IMR-90 (cell line): ENCODE measurements around the gene ANKRD52. TPM values are rescaled to one million over a fixed set of nuclear protein-coding genes. Genes with fewer than 3 reads are reported as not detected.

Experiments used
- ATAC-seq: fragments of 200-7000 bp; cut with Tn5 transposase; 2 replicates; pipeline ENCODE4 v1.9.1; 2020; ENCODE audit warnings: low read depth, mild to moderate bottlenecking, moderate library complexity
- BruUV-seq: library from RNA; stranded (reverse); fragments of 400-500 nt; replicated peaks from 2 replicates; lab custom pipeline; 2021; lab: Mats Ljungman, UMichigan
- CTCF ChIA-PET: fragments of 300-600 bp; formaldehyde crosslinking; extraction: SDS; loops from one replicate; lab custom pipeline; 2021; ENCODE audit warnings: antibody characterized with exemption; lab: Yijun Ruan, JAX
- POLR2A ChIA-PET: fragments of 300-600 bp; sonication (Branson Sonifier 250); formaldehyde crosslinking; loops from one replicate; lab custom pipeline; 2022; ENCODE audit warnings: antibody characterized with exemption; ENCODE audit not compliant: unreplicated experiment; lab: Charles Lee
- DNase-seq: peaks from one replicate; pipeline ENCODE4 v3.0.0; 2013
- H2AFZ ChIP-seq: replicated peaks from 2 replicates; pipeline ENCODE3; 2013; ENCODE audit warnings: low read length, mild to moderate bottlenecking; ENCODE audit not compliant: poor library complexity
- H2AK5ac ChIP-seq: 2 replicates; pipeline ENCODE4 v1.6.1; 2013; ENCODE audit warnings: low read depth, low read length, inconsistent platforms
- H2AK9ac ChIP-seq: replicated peaks from 2 replicates; pipeline ENCODE3; 2013; ENCODE audit warnings: mild to moderate bottlenecking, low read depth, low read length, moderate library complexity; ENCODE audit not compliant: poor library complexity
- H2BK120ac ChIP-seq: 2 replicates; pipeline ENCODE4 v1.6.1; 2013; ENCODE audit warnings: low read depth, low read length, inconsistent platforms
- H2BK15ac ChIP-seq: 3 replicates; pipeline ENCODE4 v1.6.1; 2013; ENCODE audit warnings: low read depth, low read length, inconsistent platforms
- H2BK20ac ChIP-seq: 2 replicates; pipeline ENCODE4 v1.6.1; 2013; ENCODE audit warnings: low read depth, mild to moderate bottlenecking, inconsistent platforms, low read length, moderate library complexity
- H2BK5ac ChIP-seq: 2 replicates; pipeline ENCODE4 v1.6.1; 2013; ENCODE audit warnings: mild to moderate bottlenecking, low read depth, low read length, inconsistent platforms; ENCODE audit not compliant: poor library complexity, severe bottlenecking
- H3K14ac ChIP-seq: replicated peaks from 2 replicates; pipeline ENCODE4 v1.6.1; 2013; ENCODE audit warnings: low read depth, low read length, inconsistent platforms
- H3K18ac ChIP-seq: 2 replicates; pipeline ENCODE4 v1.6.1; 2013; ENCODE audit warnings: low read depth, low read length, control low read depth
- H3K23ac ChIP-seq: 2 replicates; pipeline ENCODE4 v1.6.1; 2013; ENCODE audit warnings: low read depth, low read length, inconsistent platforms
- H3K27ac ChIP-seq: 2 replicates; pipeline ENCODE4 v1.5.1; 2013; ENCODE audit warnings: mild to moderate bottlenecking, control low read depth, low read length; ENCODE audit not compliant: insufficient read depth
- H3K27me3 ChIP-seq: 2 replicates; pipeline ENCODE4 v1.6.1; 2013; ENCODE audit warnings: low read length; ENCODE audit not compliant: control insufficient read depth, insufficient read depth
- H3K36me3 ChIP-seq: 2 replicates; pipeline ENCODE4 v1.6.1; 2013; ENCODE audit warnings: low read length, mixed read lengths; ENCODE audit not compliant: control insufficient read depth, insufficient read depth
- H3K4ac ChIP-seq: 2 replicates; pipeline ENCODE4 v1.6.1; 2013; ENCODE audit warnings: low read depth, low read length, inconsistent platforms
- H3K4me1 ChIP-seq: 2 replicates; pipeline ENCODE4 v1.6.1; 2013; ENCODE audit warnings: low read length, mixed read lengths; ENCODE audit not compliant: control insufficient read depth, insufficient read depth
- H3K4me2 ChIP-seq: 2 replicates; pipeline ENCODE4 v1.6.1; 2013; ENCODE audit warnings: low read depth, mild to moderate bottlenecking, control low read depth, low read length, moderate library complexity
- H3K4me3 ChIP-seq: 2 replicates; pipeline ENCODE4 v1.5.1; 2013; ENCODE audit warnings: low read depth, mild to moderate bottlenecking, control low read depth, low read length, moderate library complexity; ENCODE audit not compliant: insufficient read depth
- H3K56ac ChIP-seq: 2 replicates; pipeline ENCODE4 v1.6.1; 2013; ENCODE audit warnings: low read length, inconsistent platforms; ENCODE audit not compliant: insufficient read depth; ENCODE audit errors: extremely low read depth
- H3K79me1 ChIP-seq, 2 experiments: 2 replicates each; pipeline ENCODE4 v1.6.1; 2013; ENCODE audit warnings: low read length in 2 of 2, inconsistent platforms in 1 of 2, low read depth in 1 of 2
- H3K9ac ChIP-seq: 2 replicates; pipeline ENCODE4 v1.6.1; 2013; ENCODE audit warnings: low read depth, low read length, control low read depth
- H3K9me1 ChIP-seq: 2 replicates; pipeline ENCODE4 v1.6.1; 2013; ENCODE audit warnings: low read length, inconsistent platforms; ENCODE audit not compliant: insufficient read depth
- H3K9me3 ChIP-seq: 2 replicates; pipeline ENCODE4 v1.6.1; 2013; ENCODE audit warnings: low read length; ENCODE audit not compliant: control insufficient read depth, insufficient read depth
- H4K20me1 ChIP-seq: 2 replicates; pipeline ENCODE4 v1.6.1; 2013; ENCODE audit warnings: low read length, inconsistent platforms; ENCODE audit not compliant: insufficient read depth
- H4K5ac ChIP-seq: 2 replicates; pipeline ENCODE4 v1.6.1; 2013; ENCODE audit warnings: mild to moderate bottlenecking, low read depth, low read length, control low read depth
- H4K8ac ChIP-seq, 2 experiments: 2 replicates each; pipeline ENCODE4 v1.6.1; 2013; ENCODE audit warnings: low read depth in 2 of 2, low read length in 2 of 2, control low read depth in 1 of 2, inconsistent platforms in 1 of 2
- H4K91ac ChIP-seq: 2 replicates; pipeline ENCODE4 v1.6.1; 2013; ENCODE audit warnings: low read depth, low read length, inconsistent platforms; ENCODE audit not compliant: insufficient read depth
- MAFK ChIP-seq: IDR thresholded peaks from 2 replicates; pipeline ENCODE4 v1.6.1; 2012; ENCODE audit warnings: low read depth, low read length, improper control_type of control experiment
- POLR2A ChIP-seq: IDR thresholded peaks from 2 replicates; pipeline ENCODE4 v1.6.1; 2012; ENCODE audit warnings: mild to moderate bottlenecking, low read depth, low read length
- RFX5 ChIP-seq: IDR thresholded peaks from 2 replicates; pipeline ENCODE4 v1.8.0; 2012; ENCODE audit warnings: low read depth, mild to moderate bottlenecking, low read length, moderate library complexity
- WGBS, 2 experiments: methylation state at CpG; one replicate each; pipeline versions ENCODE4 v1.1.5 to v1.1.7; 2013; ENCODE audit warnings: missing lambda C conversion rate in 2 of 2; ENCODE audit not compliant: insufficient read length in 1 of 2; ENCODE audit errors: extremely low coverage in 2 of 2; 5-methylcytosine and 5-hydroxymethylcytosine counted together
- dilution Hi-C: fragments of 300-500 bp; cut with HindIII; formaldehyde crosslinking; loops from one replicate; pipeline ENCODE4 v1.14.3; 2018; ENCODE audit warnings: low sequenced_read_pairs; ENCODE audit not compliant: unreplicated experiment
- in situ Hi-C: fragments of 300-500 bp; cut with MboI; formaldehyde crosslinking; loops from 3 replicates; pipeline ENCODE4 v1.14.3; 2019; ENCODE audit warnings: low sequenced_read_pairs, inconsistent platforms, mixed read lengths
- intact Hi-C: fragments of 100-400 bp; cut with micrococcal nuclease; formaldehyde crosslinking; loops from 2 replicates; pipeline ENCODE4 v1.10.0; 2022
- polyA plus RNA-seq, 3 experiments: library from polyadenylated mRNA; depleted of rRNA; stranded (reverse); fragments of >200 nt; gene quantifications; 2 replicates each; pipeline ENCODE4 v1.2.3, GENCODE V29; 2012; ENCODE audit warnings: low replicate concordance in 1 of 3
- total RNA-seq: library from RNA; depleted of rRNA; stranded (reverse); fragments of >200 nt; gene quantifications from 2 replicates; pipeline ENCODE4 v1.2.3, GENCODE V29; 2012

The ANKRD52 gene
- total and polyA plus RNA-seq, 2 of the 4 experiments (the other 2 are of a cell fraction) = 15.4 to 35.9 TPM

GRCh38 chr12:56282030-56282429, 23.8 kb upstream of the ANKRD52 start:
- Histone ChIP-seq H3K56ac (no peak overlapping the region), H3K4ac (no peak overlapping the region), H4K20me1 (peaks cover 8% of the 10 kb centered on the region; the same call in 1 of the 2 replicates), H3K14ac (no peak overlapping the region), H2BK20ac (no peak overlapping the region), H3K18ac (no peak overlapping the region), H3K79me1 (peaks cover 17 to 22% of the 10 kb centered on the region in 2 experiments), H2BK15ac (no peak overlapping the region), H3K9me1 (no peaks in the 10 kb centered on the region), H3K4me3 (no peak overlapping the region), H4K8ac (no peak overlapping the region), H3K4me2 (no peak overlapping the region), H2BK5ac (no peak overlapping the region), H3K23ac (no peak overlapping the region), H3K9ac (no peak overlapping the region), H4K5ac (no peak overlapping the region), H2AFZ (no peak overlapping the region), H3K36me3 (peaks cover 53% of the 10 kb centered on the region), H2BK120ac (no peak overlapping the region), H2AK5ac (no peak overlapping the region), H3K4me1 (peaks cover 4% of the 10 kb centered on the region; the same call in 1 of the 2 replicates), H2AK9ac (no peak overlapping the region), H3K9me3 (no peaks in the 10 kb centered on the region), H4K91ac (no peak overlapping the region), H3K27me3 (no peaks in the 10 kb centered on the region), H3K27ac (no peak overlapping the region)
- DNase-seq (no peak), ATAC-seq (no peak)
- intact Hi-C loops = no loop called here
- dilution Hi-C loops = no loop called here
- in situ Hi-C loops = no loop called here
- 100% methylated on average over 1 of the region's 6 CpGs; no CpG with 5 or more reads in 1 of the 2 experiments for WGBS, 2 experiments
- no TSS peak for BruUV-seq
- TF ChIP-seq POLR2A (no peak), MAFK (no peak), RFX5 (no peak)
- ChIA-PET POLR2A (no interaction called here), CTCF (interaction anchor here (1.1 kb wide), 1 partner anchor 17 kb away, joined by 4 read pairs; no protein-coding TSS in a partner anchor)
